K562 (cell line): Measurements from ENCODE around the gene CFL1. TPM values are rescaled to one million over a fixed set of nuclear protein-coding genes. Genes with fewer than 3 reads are reported as not detected.
A peak's percentile ranks its signal among the peaks of the same experiment; 100 is the strongest.

Experiments
- BRF1 ChIP-seq: IDR thresholded peaks from 3 replicates; pipeline ENCODE4 v1.6.1; 2011; ENCODE audit warnings: borderline replicate concordance, mild to moderate bottlenecking; ENCODE audit not compliant: insufficient read length; ENCODE audit errors: extremely low read depth
- CBFA2T3 ChIP-seq: fragments of 450-650 bp; IDR thresholded peaks from 2 replicates; pipeline ENCODE4 v1.6.1; 2017
- E2F6 ChIP-seq, 2 experiments: IDR thresholded peaks; 2 replicates each; pipeline ENCODE4 v1.6.1; 2011; ENCODE audit warnings: borderline replicate concordance in 1 of 2, control low read depth in 1 of 2, low read depth in 1 of 2, low read length in 1 of 2, mild to moderate bottlenecking in 1 of 2, mixed read lengths in 1 of 2, moderate library complexity in 1 of 2; ENCODE audit not compliant: insufficient read depth in 1 of 2, insufficient read length in 1 of 2, poor library complexity in 1 of 2, severe bottlenecking in 1 of 2; ENCODE audit errors: extremely low read depth in 1 of 2
- ELF2 ChIP-seq: fragments of 250-450 bp; sonication (Bioruptor Pico); IDR thresholded peaks from 2 replicates; pipeline ENCODE4 v1.5.0; 2021; ENCODE audit warnings: mild to moderate bottlenecking
- KAT8 ChIP-seq: fragments of 450-650 bp; IDR thresholded peaks from 2 replicates; pipeline ENCODE4 v1.6.1; 2016; ENCODE audit warnings: low read depth, mild to moderate bottlenecking
- KLF6 ChIP-seq: fragments of 250-450 bp; sonication (Bioruptor Pico); IDR thresholded peaks from 2 replicates; pipeline ENCODE4 v1.4.0; 2020; ENCODE audit warnings: mild to moderate bottlenecking, moderate library complexity, borderline replicate concordance
- MAZ ChIP-seq, 2 experiments: fragments of 450-650 bp in 1 of 2; sonication (generic) in 1 of 2; formaldehyde crosslinking; IDR thresholded peaks in 1 of 2; conservative IDR thresholded peaks in 1 of 2; 2 replicates each; pipeline versions ENCODE4 v1.4.0 to v1.5.0; 2020; ENCODE audit warnings: mild to moderate bottlenecking in 1 of 2, missing genetic modification reagents in 1 of 2
- MED1 ChIP-seq: sonication (generic); formaldehyde crosslinking; IDR thresholded peaks from 2 replicates; pipeline ENCODE4 v1.8.1; 2023; ENCODE audit warnings: missing genetic modification reagents, borderline replicate concordance
- NR2C1 ChIP-seq, 2 experiments: fragments of 450-650 bp; IDR thresholded peaks; 2 replicates each; pipeline ENCODE4 v1.6.1; 2017; ENCODE audit warnings: mild to moderate bottlenecking in 2 of 2, antibody characterized with exemption in 1 of 2, inconsistent platforms in 1 of 2, missing compliant biosample characterization in 1 of 2, missing genetic modification characterization in 1 of 2
- OTX1 ChIP-seq: fragments of 450-650 bp; formaldehyde crosslinking; IDR thresholded peaks from 2 replicates; pipeline ENCODE4 v1.4.0; 2022; ENCODE audit warnings: mild to moderate bottlenecking
- POLR2G ChIP-seq: fragments of 200-400 bp; formaldehyde crosslinking; IDR thresholded peaks from 2 replicates; pipeline ENCODE4 v1.6.1; 2017; ENCODE audit warnings: low read depth, mild to moderate bottlenecking, antibody characterized with exemption, low read length, moderate library complexity
- PREB ChIP-seq: sonication (generic); formaldehyde crosslinking; IDR thresholded peaks from 2 replicates; pipeline ENCODE4 v1.8.1; 2023; ENCODE audit warnings: mild to moderate bottlenecking, missing genetic modification reagents
- SNRNP70 ChIP-seq: fragments of 200-400 bp; formaldehyde crosslinking; optimal IDR thresholded peaks from 2 replicates; pipeline ENCODE3; 2017; ENCODE audit warnings: low read depth, low read length
- TCF7 ChIP-seq: sonication (generic); IDR thresholded peaks from 2 replicates; pipeline ENCODE4 v1.6.1; 2016; ENCODE audit warnings: antibody characterized with exemption, borderline replicate concordance
- ZNF511 ChIP-seq: sonication (generic); formaldehyde crosslinking; IDR thresholded peaks from 2 replicates; pipeline ENCODE4 v1.8.0; 2022; ENCODE audit warnings: mild to moderate bottlenecking, missing genetic modification reagents
- ZNF518B ChIP-seq: fragments of 250-450 bp; sonication (Bioruptor Pico); IDR thresholded peaks from 2 replicates; pipeline ENCODE4 v1.5.0; 2021; ENCODE audit warnings: mild to moderate bottlenecking, moderate library complexity
- ZNF644 ChIP-seq: fragments of 200-800 bp; sonication (Bioruptor generic); IDR thresholded peaks from 2 replicates; pipeline ENCODE4 v1.6.1; 2016; ENCODE audit warnings: low read depth, missing genetic modification characterization, missing compliant biosample characterization
- polyA plus RNA-seq, 8 experiments: library from polyadenylated mRNA; depleted of rRNA in 4 of 8; stranded (reverse) in 5 of 8; unstranded in 3 of 8; fragments of >200 nt; fragmentation: Nextera tagmentation in 2 of 8; fragmentation: Illumina TruSeq in 1 of 8; extraction: Ambion mirVana in 2 of 8; extraction: Trizol in 1 of 8; gene quantifications; 2 replicates each; pipeline versions ENCODE4 v1.2.1 to v1.2.3, GENCODE V29; 2011 to 2014; ENCODE audit warnings: inconsistent platforms in 1 of 8, missing spikeins in 1 of 8
- total RNA-seq, 7 experiments: library from RNA; depleted of rRNA in 6 of 7; stranded (reverse); fragments of >200 nt in 6 of 7; fragmentation: Illumina TruSeq in 2 of 7; extraction: Trizol in 2 of 7; gene quantifications; 2 replicates each; pipeline versions ENCODE4 v1.2.1 to v1.2.3, GENCODE V29; 2011 to 2021; ENCODE audit warnings: low replicate concordance in 1 of 7
- TF ChIP-seq, protein P1 (sequence below): conservative IDR thresholded peaks from 2 replicates; pipeline ENCODE4 v1.6.1; 2011; ENCODE audit warnings: low read depth, mild to moderate bottlenecking, low read length; ENCODE audit not compliant: control insufficient read depth

CFL1 gene
- total and polyA plus RNA-seq, 9 of the 15 experiments (the other 6 are each of a cell fraction or from before 2014, with no cell fraction given) = 105 to 1,101 (median 859) TPM

- no peak for TF ChIP-seq MED1
- 0 out of 2 replicates have a peak, but pooled peaks have one; percentile 77 for TF ChIP-seq TCF7
- TF ChIP-seq POLR2G = peak; percentile 78
- TF ChIP-seq ELF2 (CRISPR knock-in tag) = 0 out of 2 replicates have a peak, but pooled peaks have one; percentile 16
- TF ChIP-seq KAT8 = no peak
- no peak for TF ChIP-seq CBFA2T3
- TF ChIP-seq ZNF644 (tag) = no peak
- TF ChIP-seq ZNF518B = no peak
- 0 out of 2 replicates have a peak, but pooled peaks have one; percentile 12 for TF ChIP-seq OTX1 (CRISPR knock-in tag)
- no peak for TF ChIP-seq KLF6 (CRISPR knock-in tag)
- TF ChIP-seq BRF1 = no peak
- TF ChIP-seq, protein P1, sequence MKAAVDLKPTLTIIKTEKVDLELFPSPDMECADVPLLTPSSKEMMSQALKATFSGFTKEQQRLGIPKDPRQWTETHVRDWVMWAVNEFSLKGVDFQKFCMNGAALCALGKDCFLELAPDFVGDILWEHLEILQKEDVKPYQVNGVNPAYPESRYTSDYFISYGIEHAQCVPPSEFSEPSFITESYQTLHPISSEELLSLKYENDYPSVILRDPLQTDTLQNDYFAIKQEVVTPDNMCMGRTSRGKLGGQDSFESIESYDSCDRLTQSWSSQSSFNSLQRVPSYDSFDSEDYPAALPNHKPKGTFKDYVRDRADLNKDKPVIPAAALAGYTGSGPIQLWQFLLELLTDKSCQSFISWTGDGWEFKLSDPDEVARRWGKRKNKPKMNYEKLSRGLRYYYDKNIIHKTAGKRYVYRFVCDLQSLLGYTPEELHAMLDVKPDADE = peak; percentile 75; the same call in 1 of the 2 replicates
- 0 out of 2 replicates have a peak, but pooled peaks have one; percentile 16 for TF ChIP-seq ZNF511 (CRISPR knock-in tag)
- no peak for TF ChIP-seq PREB (CRISPR knock-in tag)
- TF ChIP-seq E2F6 (IDR thresholded peaks at IDR 0.05; ENCODE audit: borderline replicate concordance in 1 of 2, extremely low read depth in 1 of 2, insufficient read depth in 1 of 2, insufficient read length in 1 of 2, low read depth in 1 of 2, low read length in 1 of 2, poor library complexity in 1 of 2, severe bottlenecking in 1 of 2) = peak in 1 of 2 experiments; percentile 38
- TF ChIP-seq SNRNP70 = no peak
- peak; percentile 67 to 83; a peak in 3 of 4 replicates for TF ChIP-seq MAZ (CRISPR knock-in tag; conservative IDR thresholded peaks at IDR 0.05 in 1 of 2, IDR thresholded peaks at IDR 0.05 in 1 of 2)
- TF ChIP-seq NR2C1 (IDR thresholded peaks at IDR 0.05) = no peak
- TF ChIP-seq NR2C1 (tag; IDR thresholded peaks at IDR 0.05) = no peak
These were observed 33.5 kb upstream of the CFL1 start (continued) for GRCh38 chr11:65891219-65892136.
